Measurements from ENCODE around the gene EYS. TPM values are rescaled to one million over a fixed set of nuclear protein-coding genes. Genes with fewer than 3 reads are reported as not detected.
"Not testable (repeated sequence)": the region's sequence is repeated elsewhere in the genome, so short reads cannot be mapped to it uniquely, and the experiment has no call there.

EYS gene
- total RNA-seq, 4 donors from 2014 or later: 0.12 to 1.4 (median 0.22) TPM

- ATAC-seq (ENCODE audit: low FRiP score) (no peak), DNase-seq (ENCODE audit: low spot score) (no peak)
- TF ChIP-seq CTCF (IDR thresholded peaks at IDR 0.05): no peak
Observed at GRCh38 chr6:63759605-63760105, 1947.4 kb downstream of the EYS start.

- no peak for ATAC-seq (ENCODE audit: low FRiP score)
- DNase-seq (ENCODE audit: low spot score): no peak
- no peak for TF ChIP-seq CTCF (IDR thresholded peaks at IDR 0.05)
Observed at GRCh38 chr6:63757826-63758225, 1949.2 kb downstream of the EYS start.

GRCh38 chr6:63757275-63757674 lies 1949.8 kb downstream of the EYS start:
- ATAC-seq (ENCODE audit: low FRiP score); DNase-seq (ENCODE audit: low spot score): not testable (repeated sequence)

GRCh38 chr6:63750400-63750799 lies 1956.6 kb downstream of the EYS start:
- TF ChIP-seq CTCF (IDR thresholded peaks at IDR 0.05): no peak
- no peak for ATAC-seq (ENCODE audit: low FRiP score)
- DNase-seq (ENCODE audit: low spot score): no peak

- DNase-seq (ENCODE audit: low spot score) (no peak), ATAC-seq (ENCODE audit: low FRiP score) (no peak)
- no peak for TF ChIP-seq CTCF (IDR thresholded peaks at IDR 0.05)
Observed at GRCh38 chr6:63745784-63746183, 1961.2 kb downstream of the EYS start.

- DNase-seq (ENCODE audit: low spot score) (no peak), ATAC-seq (ENCODE audit: low FRiP score) (no peak)
- TF ChIP-seq CTCF (IDR thresholded peaks at IDR 0.05): no peak
Observed at GRCh38 chr6:63744810-63745209, 1962.2 kb downstream of the EYS start.

GRCh38 chr6:63743691-63744090 lies 1963.3 kb downstream of the EYS start:
- ATAC-seq (ENCODE audit: low FRiP score) (no peak), DNase-seq (ENCODE audit: low spot score) (no peak)
- TF ChIP-seq CTCF (IDR thresholded peaks at IDR 0.05): no peak

- no peak for ATAC-seq (ENCODE audit: low FRiP score)
- no peak for DNase-seq (ENCODE audit: low spot score)
- TF ChIP-seq CTCF (IDR thresholded peaks at IDR 0.05): no peak
Observed at GRCh38 chr6:63742060-63742459, 1965.0 kb downstream of the EYS start.

Data from omental fat pad (tissue), 4 donors.